SU-DHL-6 (cell line): ENCODE data around the gene VPS37C.

Experiments used
- H2AFZ ChIP-seq: fragments of 200-600 bp; sonication (generic); 2 replicates; pipeline ENCODE4 v1.6.1; 2014; ENCODE audit warnings: low read depth, mild to moderate bottlenecking, moderate library complexity, mixed read lengths, antibody characterized with exemption, low read length; ENCODE audit not compliant: severe bottlenecking
- H3F3A ChIP-seq: fragments of 200-600 bp; shearing (Covaris generic); 2 replicates; pipeline ENCODE4 v1.6.0; 2016; ENCODE audit warnings: antibody characterized with exemption, mild to moderate bottlenecking; ENCODE audit not compliant: insufficient read depth
- H3K27ac ChIP-seq: fragments of 200-600 bp; sonication (generic); 2 replicates; pipeline ENCODE4 v1.5.1; 2016; ENCODE audit warnings: low read depth, mild to moderate bottlenecking, low read length, moderate library complexity, mixed read lengths
- H3K27me3 ChIP-seq: fragments of 200-600 bp; sonication (generic), shearing (Covaris generic); 2 replicates; pipeline ENCODE4 v1.6.0; 2014; ENCODE audit warnings: mild to moderate bottlenecking, low read length
- H3K36me3 ChIP-seq: fragments of 200-600 bp; sonication (generic); 2 replicates; pipeline ENCODE4 v1.6.1; 2014; ENCODE audit warnings: mild to moderate bottlenecking, low read length, mixed read lengths
- H3K4me2 ChIP-seq: fragments of 300-600, 200-600 bp; shearing (Covaris generic), sonication (generic); 2 replicates; pipeline ENCODE4 v1.6.0; 2014; ENCODE audit warnings: low read length, low read depth, mild to moderate bottlenecking; ENCODE audit not compliant: poor library complexity, severe bottlenecking
- H3K4me3 ChIP-seq: fragments of 200-600 bp; sonication (generic); 2 replicates; pipeline ENCODE4 v1.5.1; 2014; ENCODE audit warnings: antibody characterized with exemption, low read length, mild to moderate bottlenecking, mixed read lengths; ENCODE audit not compliant: insufficient read depth, poor library complexity, severe bottlenecking
- H3K79me2 ChIP-seq: fragments of 200-600 bp; sonication (generic); 2 replicates; pipeline ENCODE4 v1.6.1; 2014; ENCODE audit warnings: mild to moderate bottlenecking, low read length, moderate library complexity; ENCODE audit not compliant: insufficient read depth
- H3K9ac ChIP-seq: fragments of 200-600 bp; sonication (generic); 2 replicates; pipeline ENCODE4 v1.7.0; 2014; ENCODE audit warnings: mild to moderate bottlenecking, low read length
- H3K9me2 ChIP-seq: fragments of 200-600 bp; sonication (generic); replicated peaks from 2 replicates; pipeline ENCODE4 v1.6.1; 2014; ENCODE audit warnings: low read length; ENCODE audit not compliant: insufficient read depth
- H3K9me3 ChIP-seq: fragments of 200-600 bp; sonication (generic); 2 replicates; pipeline ENCODE4 v1.6.1; 2014; ENCODE audit warnings: low read length, mixed read lengths; ENCODE audit not compliant: insufficient read depth
- H4K20me1 ChIP-seq: fragments of 200-600 bp; sonication (generic); 2 replicates; pipeline ENCODE4 v1.6.1; 2014; ENCODE audit warnings: low read depth, mild to moderate bottlenecking, antibody characterized with exemption, low read length, moderate library complexity, mixed read lengths
- CTCF ChIP-seq: fragments of 200-600 bp; sonication (generic); IDR thresholded peaks from one replicate; pipeline ENCODE4 v1.5.1; 2017; ENCODE audit warnings: antibody characterized with exemption, mild to moderate bottlenecking, low read length, moderate library complexity; ENCODE audit not compliant: insufficient read depth, poor library complexity, severe bottlenecking
- EZH2phosphoT487 ChIP-seq: fragments of 200-600 bp; sonication (generic), shearing (Covaris generic); conservative IDR thresholded peaks from 2 replicates; pipeline ENCODE4 v1.6.1; 2018; ENCODE audit warnings: mild to moderate bottlenecking, antibody characterized with exemption, low read length, moderate library complexity, mixed read lengths

VPS37C gene

GRCh38 chr11:61157743-61158142 is 3.5 kb downstream of the VPS37C start:
- no peaks in the 10 kb centered on the region for H4K20me1 ChIP-seq
- no peaks in the 10 kb centered on the region for H3K36me3 ChIP-seq
- H3K27me3 ChIP-seq, result no peaks in the 10 kb centered on the region
- H3K79me2 ChIP-seq, result peaks cover 12% of the 10 kb centered on the region; the same call in 1 of the 2 replicates
- H3K9ac ChIP-seq, result no peak overlapping the region
- H3K27ac ChIP-seq, result no peak overlapping the region
- no peaks in the 10 kb centered on the region for H3K9me3 ChIP-seq
- peaks cover 14% of the 10 kb centered on the region; the same call in 1 of the 2 replicates for H3F3A ChIP-seq
- no peak overlapping the region for H3K4me3 ChIP-seq
- H2AFZ ChIP-seq, result no peak overlapping the region
- TF ChIP-seq CTCF, result no peak
- TF ChIP-seq EZH2phosphoT487, result no peak
- H3K9me2 ChIP-seq, result no peaks in the 10 kb centered on the region
- no peak overlapping the region for H3K4me2 ChIP-seq

GRCh38 chr11:61155741-61156140 is 5.5 kb downstream of the VPS37C start:
- Histone ChIP-seq H3K36me3 (no peaks in the 10 kb centered on the region), H3K9ac (no peak overlapping the region), H3K4me2 (no peak overlapping the region), H3K79me2 (peaks cover 10% of the 10 kb centered on the region; the same call in 1 of the 2 replicates), H3K9me2 (no peaks in the 10 kb centered on the region), H3K9me3 (no peaks in the 10 kb centered on the region), H3F3A (peaks cover 12% of the 10 kb centered on the region; the same call in 1 of the 2 replicates), H4K20me1 (no peaks in the 10 kb centered on the region), H3K27ac (no peak overlapping the region), H2AFZ (no peak overlapping the region), H3K4me3 (no peak overlapping the region), H3K27me3 (no peaks in the 10 kb centered on the region)
- TF ChIP-seq CTCF (no peak), EZH2phosphoT487 (no peak)

- Histone ChIP-seq H3K27ac (no peak overlapping the region), H3K9me3 (no peaks in the 10 kb centered on the region), H3K79me2 (peaks cover 6% of the 10 kb centered on the region; the same call in 1 of the 2 replicates), H3K36me3 (no peaks in the 10 kb centered on the region), H3K27me3 (no peaks in the 10 kb centered on the region), H2AFZ (no peak overlapping the region), H3K4me3 (no peak overlapping the region), H3F3A (0 out of 2 replicates have a peak, but pooled peaks cover 8% of the 10 kb centered on the region), H3K9ac (no peak overlapping the region), H4K20me1 (no peaks in the 10 kb centered on the region), H3K4me2 (no peak overlapping the region), H3K9me2 (no peaks in the 10 kb centered on the region)
- TF ChIP-seq EZH2phosphoT487 (no peak), CTCF (no peak)
Observed at GRCh38 chr11:61155312-61155711, 5.9 kb downstream of the VPS37C start.

GRCh38 chr11:61154528-61154927 is 6.7 kb downstream of the VPS37C start:
- no peaks in the 10 kb centered on the region for H3K27me3 ChIP-seq
- H3K9ac ChIP-seq, result no peak overlapping the region
- 0 out of 2 replicates have a peak, but pooled peaks cover 3% of the 10 kb centered on the region for H3F3A ChIP-seq
- no peak overlapping the region for H3K4me3 ChIP-seq
- H3K36me3 ChIP-seq, result no peaks in the 10 kb centered on the region
- TF ChIP-seq EZH2phosphoT487 (no peak), CTCF (no peak)
- no peak overlapping the region for H3K27ac ChIP-seq
- no peaks in the 10 kb centered on the region for H3K9me2 ChIP-seq
- H2AFZ ChIP-seq, result no peak overlapping the region
- H3K9me3 ChIP-seq, result no peaks in the 10 kb centered on the region
- no peaks in the 10 kb centered on the region for H4K20me1 ChIP-seq
- H3K4me2 ChIP-seq, result no peak overlapping the region
- peaks cover 4% of the 10 kb centered on the region; the same call in 1 of the 2 replicates for H3K79me2 ChIP-seq
